Measurements from ENCODE around the gene MSL3B.

DNA sequence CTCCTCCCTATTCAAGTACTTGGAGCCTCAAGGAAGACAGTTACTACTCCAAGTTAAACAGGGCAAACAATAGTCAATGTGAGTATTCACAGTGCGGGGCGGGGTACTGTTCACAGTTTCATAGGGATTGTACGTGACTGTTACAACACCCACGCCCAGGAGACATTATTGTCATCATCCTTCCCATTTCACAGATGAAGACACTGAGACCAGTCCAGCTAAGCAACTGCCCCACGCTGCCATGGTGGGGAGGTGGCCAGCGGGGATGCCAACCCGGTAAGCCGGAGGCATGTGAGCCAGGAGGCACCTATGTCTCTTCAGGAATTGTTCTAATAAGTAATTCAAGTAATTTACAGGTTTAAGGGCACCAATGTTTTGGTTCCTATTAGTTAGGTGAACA lies 14.8 kb downstream of the MSL3B start:
- TF ChIP-seq, protein P1, sequence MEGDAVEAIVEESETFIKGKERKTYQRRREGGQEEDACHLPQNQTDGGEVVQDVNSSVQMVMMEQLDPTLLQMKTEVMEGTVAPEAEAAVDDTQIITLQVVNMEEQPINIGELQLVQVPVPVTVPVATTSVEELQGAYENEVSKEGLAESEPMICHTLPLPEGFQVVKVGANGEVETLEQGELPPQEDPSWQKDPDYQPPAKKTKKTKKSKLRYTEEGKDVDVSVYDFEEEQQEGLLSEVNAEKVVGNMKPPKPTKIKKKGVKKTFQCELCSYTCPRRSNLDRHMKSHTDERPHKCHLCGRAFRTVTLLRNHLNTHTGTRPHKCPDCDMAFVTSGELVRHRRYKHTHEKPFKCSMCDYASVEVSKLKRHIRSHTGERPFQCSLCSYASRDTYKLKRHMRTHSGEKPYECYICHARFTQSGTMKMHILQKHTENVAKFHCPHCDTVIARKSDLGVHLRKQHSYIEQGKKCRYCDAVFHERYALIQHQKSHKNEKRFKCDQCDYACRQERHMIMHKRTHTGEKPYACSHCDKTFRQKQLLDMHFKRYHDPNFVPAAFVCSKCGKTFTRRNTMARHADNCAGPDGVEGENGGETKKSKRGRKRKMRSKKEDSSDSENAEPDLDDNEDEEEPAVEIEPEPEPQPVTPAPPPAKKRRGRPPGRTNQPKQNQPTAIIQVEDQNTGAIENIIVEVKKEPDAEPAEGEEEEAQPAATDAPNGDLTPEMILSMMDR (conservative IDR thresholded peaks at IDR 0.05 in 1 of 2, IDR thresholded peaks at IDR 0.05 in 1 of 2; ENCODE audit: extremely low read depth in 1 of 2, insufficient read depth in 1 of 2, low read depth in 1 of 2, low read length in 2 of 2), result no peak
- TF ChIP-seq EZH2 (IDR thresholded peaks at IDR 0.05; ENCODE audit: borderline replicate concordance, low read length), result no peak

Measured in mammary epithelial cell (primary cell).